ENCODE data around the gene TTBK2.

DNA sequence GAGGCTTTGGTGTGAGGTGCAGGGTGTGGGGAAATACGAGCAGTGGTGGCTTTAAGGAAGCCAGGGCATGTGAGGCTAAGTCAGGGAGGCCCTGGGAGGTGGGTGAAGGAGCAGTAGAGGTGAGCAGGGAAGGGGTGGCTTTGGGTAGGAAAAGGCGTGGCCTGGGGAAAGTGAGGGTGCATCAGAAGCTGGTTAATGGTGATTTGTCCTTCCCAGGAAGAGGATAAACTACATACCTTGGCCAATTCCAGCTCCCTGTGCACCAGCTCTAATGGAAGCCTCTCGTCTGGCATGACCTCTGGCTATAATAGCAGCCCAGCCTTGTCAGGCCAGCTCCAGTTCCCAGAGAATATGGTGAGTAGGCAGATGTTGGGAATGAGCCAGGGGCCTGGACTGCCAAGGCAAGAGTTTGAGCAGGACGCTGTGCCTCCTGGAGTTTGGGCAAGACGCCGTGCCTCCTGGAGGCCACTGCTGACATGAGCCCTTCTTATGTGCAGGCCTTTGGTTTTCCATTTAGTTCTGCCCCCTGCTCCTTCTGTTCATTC is 225.0 kb downstream of the TTBK2 start:
- TF ChIP-seq, protein P1, sequence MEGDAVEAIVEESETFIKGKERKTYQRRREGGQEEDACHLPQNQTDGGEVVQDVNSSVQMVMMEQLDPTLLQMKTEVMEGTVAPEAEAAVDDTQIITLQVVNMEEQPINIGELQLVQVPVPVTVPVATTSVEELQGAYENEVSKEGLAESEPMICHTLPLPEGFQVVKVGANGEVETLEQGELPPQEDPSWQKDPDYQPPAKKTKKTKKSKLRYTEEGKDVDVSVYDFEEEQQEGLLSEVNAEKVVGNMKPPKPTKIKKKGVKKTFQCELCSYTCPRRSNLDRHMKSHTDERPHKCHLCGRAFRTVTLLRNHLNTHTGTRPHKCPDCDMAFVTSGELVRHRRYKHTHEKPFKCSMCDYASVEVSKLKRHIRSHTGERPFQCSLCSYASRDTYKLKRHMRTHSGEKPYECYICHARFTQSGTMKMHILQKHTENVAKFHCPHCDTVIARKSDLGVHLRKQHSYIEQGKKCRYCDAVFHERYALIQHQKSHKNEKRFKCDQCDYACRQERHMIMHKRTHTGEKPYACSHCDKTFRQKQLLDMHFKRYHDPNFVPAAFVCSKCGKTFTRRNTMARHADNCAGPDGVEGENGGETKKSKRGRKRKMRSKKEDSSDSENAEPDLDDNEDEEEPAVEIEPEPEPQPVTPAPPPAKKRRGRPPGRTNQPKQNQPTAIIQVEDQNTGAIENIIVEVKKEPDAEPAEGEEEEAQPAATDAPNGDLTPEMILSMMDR (IDR thresholded peaks at IDR 0.05; ENCODE audit: low read length): no peak
- TF ChIP-seq EZH2 (optimal IDR thresholded peaks at IDR 0.05; ENCODE audit: low read depth, low read length): no peak
- TF ChIP-seq EZH2phosphoT487 (IDR thresholded peaks at IDR 0.05; ENCODE audit: low read length): no peak

Measured in MM.1S (cell line).